ENCODE data around the gene SLC39A8. TPM values are rescaled to one million over a fixed set of nuclear protein-coding genes. Genes with fewer than 3 reads are reported as not detected.

SLC39A8 gene
- total RNA-seq, 1 donor from 2014 or later = 12.5 TPM

DNA sequence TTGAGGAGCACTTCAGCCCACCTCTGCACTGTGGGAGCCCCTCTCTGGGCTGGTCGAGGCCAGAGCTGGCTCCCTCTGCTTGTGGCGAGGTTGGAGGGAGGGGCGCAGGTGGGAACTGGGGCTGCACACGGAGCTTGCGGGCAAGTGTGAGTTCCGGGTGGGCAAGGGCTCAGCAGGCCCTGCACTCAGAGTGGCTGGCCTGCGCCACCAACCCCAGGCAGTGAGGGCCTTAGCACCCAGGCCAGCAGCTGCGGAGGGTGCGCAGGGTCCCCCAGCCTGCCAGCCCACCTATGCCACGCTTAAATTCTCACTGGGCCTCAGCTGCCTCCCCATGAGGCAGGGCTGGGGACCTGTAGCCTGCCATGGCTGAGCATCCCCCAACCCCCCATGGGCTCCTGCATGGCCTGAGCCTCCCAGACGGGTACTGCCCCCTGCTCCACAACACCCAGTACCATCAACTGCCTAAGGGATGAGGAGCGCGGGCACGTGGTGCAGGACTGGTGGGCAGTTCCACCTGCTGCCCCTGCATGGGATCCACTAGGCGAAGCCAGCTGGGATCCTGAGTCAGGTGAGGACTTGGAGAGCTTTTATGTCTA, 110.9 kb downstream of the SLC39A8 start:
- DNase-seq (ENCODE audit: low read depth, low spot score) = no peak

DNA sequence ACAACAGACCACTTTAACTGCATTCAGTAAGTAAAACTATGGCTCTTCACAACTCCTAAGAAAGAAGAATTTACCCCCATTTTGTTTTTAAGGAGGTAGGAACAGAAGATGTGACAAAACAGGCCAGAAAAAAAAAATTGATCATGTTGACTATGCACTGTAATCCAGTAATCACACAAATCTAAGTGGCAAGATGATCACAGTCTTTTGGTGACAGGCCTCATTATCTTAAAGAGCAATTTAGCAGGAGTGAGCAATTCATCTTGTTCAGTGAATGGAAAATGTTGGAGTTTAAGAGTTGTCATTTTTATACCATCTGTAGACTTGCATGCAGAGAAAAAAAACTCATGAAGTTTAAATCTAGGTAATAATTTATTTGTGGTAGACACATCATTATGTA, 115.1 kb downstream of the SLC39A8 start:
- DNase-seq (ENCODE audit: low read depth, low spot score) = no peak

DNA sequence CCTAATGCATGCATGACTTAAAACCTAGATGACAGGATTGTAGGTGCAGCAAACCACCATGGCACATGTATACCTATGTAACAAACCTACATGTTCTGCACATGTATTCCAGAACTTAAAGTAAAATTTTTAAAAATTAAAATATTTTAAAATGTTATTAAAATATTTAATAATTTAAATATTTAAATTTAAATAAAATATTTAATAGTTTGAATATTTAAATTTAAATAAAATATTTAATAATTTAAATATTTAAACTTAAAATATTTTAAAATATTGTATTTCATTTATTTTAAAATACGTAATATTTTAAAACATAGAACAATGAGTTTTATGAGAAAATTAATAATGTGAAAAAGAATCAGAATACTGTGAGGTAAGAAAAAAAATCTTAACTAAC, 117.9 kb downstream of the SLC39A8 start:
- DNase-seq (ENCODE audit: low read depth, low spot score) = no peak

DNA sequence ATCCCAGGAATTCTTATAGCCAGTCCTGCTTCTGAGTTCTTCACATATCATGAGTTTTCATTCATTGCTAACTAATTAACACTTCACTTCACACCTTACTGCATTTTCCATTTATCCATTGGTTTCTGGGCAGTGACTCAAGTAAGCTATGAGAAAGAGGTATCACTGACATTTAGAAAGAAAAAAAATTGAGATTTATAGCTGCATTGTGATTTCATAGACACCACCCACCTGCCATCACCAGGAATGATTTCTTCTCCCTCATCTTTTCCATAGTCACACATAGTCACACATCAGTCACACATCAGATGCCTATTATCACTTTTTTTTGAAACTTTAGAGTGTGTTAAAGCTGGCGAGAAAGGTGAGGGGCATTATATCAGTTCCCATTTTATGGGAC, 121.8 kb downstream of the SLC39A8 start:
- no peak for DNase-seq (ENCODE audit: low read depth, low spot score)

DNA sequence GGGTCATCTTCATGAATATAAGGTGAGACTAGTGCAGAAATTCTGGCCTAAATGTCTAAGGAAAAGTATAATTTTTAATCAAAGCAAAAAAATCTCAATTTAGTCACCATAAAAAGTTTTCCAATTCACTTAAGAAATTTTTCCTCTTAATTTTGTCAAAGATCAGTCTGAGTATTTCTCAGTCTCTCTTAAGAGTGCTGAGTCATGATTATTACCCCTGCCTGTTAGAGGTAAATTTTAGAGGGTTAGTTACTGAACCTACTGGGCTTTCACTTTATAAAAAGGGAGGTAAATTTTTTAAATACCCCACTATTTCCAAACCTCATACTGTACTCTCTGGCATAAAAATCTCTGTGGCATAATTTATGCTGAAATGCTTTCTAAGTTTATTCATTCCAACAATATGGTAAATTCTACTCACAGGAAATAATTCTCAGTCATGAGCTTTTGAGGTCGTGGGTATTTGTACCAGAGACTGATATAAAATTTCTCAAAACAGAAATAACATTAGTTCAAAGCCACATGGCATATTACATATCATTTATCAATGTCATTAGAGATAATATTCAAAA, 122.4 kb downstream of the SLC39A8 start:
- no peak for DNase-seq (ENCODE audit: low read depth, low spot score)

DNA sequence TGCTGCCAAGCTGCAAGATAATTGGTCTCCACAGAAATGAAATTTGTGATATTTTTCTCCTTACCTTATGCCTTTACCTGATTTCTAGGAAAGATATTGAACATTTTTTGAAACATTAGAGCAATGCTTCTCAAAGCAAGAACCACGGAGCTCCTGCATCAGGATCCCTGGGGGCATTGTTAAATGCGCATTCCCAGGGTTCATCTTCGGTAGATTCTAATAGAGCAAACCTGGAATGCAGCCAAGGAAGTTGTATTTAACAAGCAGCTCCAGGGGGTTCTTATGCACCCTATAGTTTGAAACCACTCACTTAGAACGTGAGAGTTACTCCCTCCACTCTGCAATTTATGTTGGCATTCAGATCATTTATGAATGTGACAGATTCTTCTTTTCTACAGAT, 126.2 kb downstream of the SLC39A8 start:
- DNase-seq (ENCODE audit: low read depth, low spot score) = no peak

DNA sequence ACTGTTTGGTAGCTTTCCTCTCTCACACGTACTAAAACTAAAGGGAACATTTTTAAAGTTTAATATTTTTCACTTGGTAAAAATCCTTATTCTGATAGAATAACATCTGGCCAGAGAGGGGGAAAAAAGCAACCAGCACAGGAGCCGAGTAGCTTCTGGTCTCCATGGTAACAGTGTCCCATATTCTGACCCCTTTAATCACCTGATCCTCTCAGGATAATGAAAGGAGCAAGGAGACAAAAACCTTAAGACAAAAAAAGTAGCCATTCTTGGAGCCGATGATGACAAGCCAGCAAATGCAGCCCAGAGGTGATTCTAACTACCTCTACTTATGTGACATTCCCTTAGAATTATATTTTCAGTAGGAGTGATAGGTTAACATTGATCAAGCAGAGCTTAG, 126.6 kb downstream of the SLC39A8 start:
- no peak for DNase-seq (ENCODE audit: low read depth, low spot score)

DNA sequence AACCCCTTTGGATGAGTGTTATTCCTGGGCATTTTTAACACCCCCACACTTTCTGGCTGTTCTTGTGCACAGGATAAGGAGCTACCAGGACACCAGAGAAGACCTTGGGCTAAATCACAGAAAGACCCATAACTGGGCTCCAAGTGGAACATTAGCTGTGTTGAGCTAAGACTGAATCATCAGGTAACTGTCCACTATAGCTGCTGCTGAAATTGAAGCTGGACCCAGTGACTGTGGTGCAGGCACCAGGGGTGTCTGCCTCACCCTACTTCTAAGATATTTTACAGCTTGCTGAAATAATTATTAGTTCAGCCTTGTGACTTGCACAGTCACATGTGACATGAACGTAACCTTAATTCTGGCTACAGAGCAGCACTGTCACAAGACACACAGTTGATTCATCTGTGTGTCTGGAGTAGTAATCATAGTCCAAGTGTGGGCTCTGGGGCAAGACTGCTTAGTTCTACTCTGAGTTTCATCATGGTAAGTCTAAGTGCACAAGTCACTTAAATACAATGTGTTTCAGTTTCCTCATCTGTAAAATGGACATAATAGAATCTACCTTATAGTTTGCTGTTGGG, 127.4 kb downstream of the SLC39A8 start:
- DNase-seq (ENCODE audit: low read depth, low spot score) = no peak

DNA sequence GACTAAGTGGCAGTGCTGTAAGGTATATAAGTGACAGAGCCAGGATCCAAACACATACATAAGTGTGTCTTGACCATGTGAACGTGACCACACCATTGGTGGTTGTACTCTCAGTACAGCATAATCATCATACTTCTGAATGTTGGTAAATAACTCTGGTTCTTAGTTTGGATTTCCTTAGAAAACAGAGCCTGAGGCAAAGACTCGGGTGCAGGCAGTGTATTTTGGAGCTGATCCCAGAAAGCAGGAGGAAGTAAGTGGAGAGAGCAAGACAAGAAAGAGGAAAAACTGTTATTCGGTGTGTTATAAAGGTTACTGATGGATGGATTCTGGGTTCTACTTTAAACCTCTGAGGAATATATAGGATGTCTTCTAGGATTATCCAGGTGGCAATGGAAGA, 127.9 kb downstream of the SLC39A8 start:
- DNase-seq (ENCODE audit: low read depth, low spot score) = peak; percentile 20

DNA sequence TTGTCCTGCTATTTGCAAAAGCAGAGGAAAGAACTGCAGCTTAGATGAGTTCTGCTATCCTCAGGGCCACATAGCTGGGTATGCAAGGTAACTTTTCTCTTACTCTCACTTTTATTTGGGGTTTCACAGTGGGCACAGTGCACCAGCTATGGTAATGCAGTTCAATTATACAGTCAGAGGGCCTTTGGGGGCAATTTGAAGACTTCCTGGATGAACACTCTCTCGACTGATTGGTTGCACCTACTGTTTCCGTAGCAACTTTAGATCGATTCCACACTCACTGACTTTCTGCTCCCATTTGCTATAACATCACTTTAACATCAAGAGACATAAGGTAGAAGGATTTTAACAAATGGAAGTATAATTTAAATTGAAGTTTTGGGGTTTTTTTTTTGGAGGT, 128.6 kb downstream of the SLC39A8 start:
- no peak for DNase-seq (ENCODE audit: low read depth, low spot score)

DNA sequence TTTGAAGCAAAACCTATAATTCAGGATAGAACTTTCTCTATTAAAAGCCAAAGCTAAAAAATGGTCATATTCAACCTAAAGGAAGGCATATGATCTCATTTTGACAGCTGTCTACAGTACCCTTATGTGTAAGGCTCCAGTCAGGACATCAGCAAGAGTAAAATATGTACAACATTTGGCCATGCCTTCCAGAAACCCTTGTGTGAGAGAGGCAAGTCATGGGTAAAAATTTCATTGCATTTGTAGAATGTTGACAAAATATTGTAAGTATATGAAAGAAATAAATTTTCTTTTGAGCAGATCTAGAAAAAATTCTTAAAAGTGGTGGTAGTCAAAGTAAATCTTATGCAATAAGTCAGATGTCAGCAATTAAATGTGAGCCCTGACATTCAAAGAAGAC, 132.3 kb downstream of the SLC39A8 start:
- no peak for DNase-seq (ENCODE audit: low read depth, low spot score)

Other genes starting within 250 kb of the SLC39A8 start
- 45.1 and 67.6 TPM in 2 replicates for gene NFKB1, start 155.9 kb upstream of the SLC39A8 start, total RNA-seq

Measured in pulmonary artery endothelial cell (primary cell).